Trophoblast cell (in vitro differentiated cells and primary cell): ENCODE measurements around the gene CYP26B1.

Experiments
- DNase-seq, 2 donors: peaks; one replicate each; pipeline ENCODE4 v3.0.0-alpha.2; 2016
- H2AFZ ChIP-seq: 2 replicates; pipeline ENCODE4 v1.6.1; 2013; ENCODE audit warnings: low read length, moderate library complexity, mild to moderate bottlenecking; ENCODE audit not compliant: insufficient read depth, poor library complexity
- H2AK5ac ChIP-seq: 2 replicates; pipeline ENCODE4 v1.6.1; 2013; ENCODE audit warnings: mild to moderate bottlenecking, low read length
- H2BK120ac ChIP-seq: 2 replicates; pipeline ENCODE4 v1.6.1; 2013; ENCODE audit warnings: low read length, mild to moderate bottlenecking, moderate library complexity; ENCODE audit not compliant: insufficient read depth, poor library complexity
- H2BK12ac ChIP-seq: 2 replicates; pipeline ENCODE4 v1.6.1; 2013; ENCODE audit warnings: mild to moderate bottlenecking, low read length, moderate library complexity
- H2BK5ac ChIP-seq: 2 replicates; pipeline ENCODE4 v1.6.1; 2013; ENCODE audit warnings: low read length, low read depth, moderate library complexity, mild to moderate bottlenecking; ENCODE audit not compliant: poor library complexity
- H3K14ac ChIP-seq: 2 replicates; pipeline ENCODE4 v1.6.1; 2013; ENCODE audit warnings: mild to moderate bottlenecking, low read length
- H3K18ac ChIP-seq: 2 replicates; pipeline ENCODE4 v1.6.1; 2013; ENCODE audit warnings: mild to moderate bottlenecking, low read length
- H3K23ac ChIP-seq: 2 replicates; pipeline ENCODE4 v1.6.1; 2013; ENCODE audit warnings: low read length
- H3K27ac ChIP-seq: 2 replicates; pipeline ENCODE4 v1.5.1; 2013; ENCODE audit warnings: low read depth, mild to moderate bottlenecking, inconsistent platforms, low read length, moderate library complexity
- H3K27me3 ChIP-seq: 2 replicates; pipeline ENCODE4 v1.6.1; 2013; ENCODE audit warnings: inconsistent platforms, mild to moderate bottlenecking, low read length, moderate library complexity; ENCODE audit not compliant: insufficient read depth
- H3K36me3 ChIP-seq, 2 experiments: 1 replicate in 1 of 2; 2 replicates in 1 of 2; pipeline ENCODE4 v1.6.1; 2013; ENCODE audit warnings: low read length in 2 of 2, mild to moderate bottlenecking in 2 of 2, moderate library complexity in 1 of 2; ENCODE audit not compliant: insufficient read depth in 2 of 2, control insufficient read depth in 1 of 2
- H3K4ac ChIP-seq: 2 replicates; pipeline ENCODE4 v1.6.1; 2013; ENCODE audit warnings: low read depth, mild to moderate bottlenecking, low read length, moderate library complexity
- H3K4me1 ChIP-seq, 2 experiments: 1 replicate in 1 of 2; 2 replicates in 1 of 2; pipeline ENCODE4 v1.6.1; 2013; ENCODE audit warnings: low read length in 2 of 2, mild to moderate bottlenecking in 2 of 2, moderate library complexity in 1 of 2; ENCODE audit not compliant: insufficient read depth in 2 of 2, control insufficient read depth in 1 of 2
- H3K4me2 ChIP-seq: 2 replicates; pipeline ENCODE4 v1.6.1; 2013; ENCODE audit warnings: inconsistent platforms, mild to moderate bottlenecking, low read length, moderate library complexity
- H3K4me3 ChIP-seq: 2 replicates; pipeline ENCODE4 v1.5.1; 2013; ENCODE audit warnings: mild to moderate bottlenecking, low read depth, low read length, inconsistent platforms
- H3K79me1 ChIP-seq: one replicate; pipeline ENCODE4 v1.6.1; 2013; ENCODE audit warnings: low read length
- H3K79me2 ChIP-seq: 2 replicates; pipeline ENCODE4 v1.6.1; 2013; ENCODE audit warnings: low read length, mild to moderate bottlenecking; ENCODE audit not compliant: control insufficient read depth, insufficient read depth, poor library complexity
- H3K9ac ChIP-seq: 2 replicates; pipeline ENCODE4 v1.6.1; 2013; ENCODE audit warnings: mild to moderate bottlenecking, low read length
- H3K9me3 ChIP-seq: 2 replicates; pipeline ENCODE4 v1.6.1; 2013; ENCODE audit warnings: low read depth, mild to moderate bottlenecking, control low read depth, inconsistent platforms, low read length; ENCODE audit not compliant: insufficient read depth
- H4K12ac ChIP-seq: 2 replicates; pipeline ENCODE4 v1.6.1; 2013; ENCODE audit warnings: low read depth, mild to moderate bottlenecking, low read length, moderate library complexity
- H4K8ac ChIP-seq: 2 replicates; pipeline ENCODE4 v1.6.1; 2013; ENCODE audit warnings: low read depth, mild to moderate bottlenecking, low read length, moderate library complexity
- H4K91ac ChIP-seq: one replicate; pipeline ENCODE4 v1.6.1; 2013; ENCODE audit warnings: low read depth, mild to moderate bottlenecking, low read length, moderate library complexity
- WGBS: extraction: QIAGEN DNeasy Blood & Tissue Kit; methylation state at CpG from one replicate; pipeline ENCODE4 v1.1.7; 2013; ENCODE audit warnings: missing lambda C conversion rate; ENCODE audit not compliant: insufficient read length, insufficient coverage; ENCODE audit errors: extremely low coverage; 5-methylcytosine and 5-hydroxymethylcytosine counted together

CYP26B1 gene

GRCh38 chr2:72145658-72146329 lies 1.9 kb downstream of the CYP26B1 start:
- Histone ChIP-seq H3K4ac (no peak overlapping the region), H3K36me3 (no peaks in the 10 kb centered on the region), H4K8ac (no peak overlapping the region), H3K9ac (no peak overlapping the region), H3K18ac (no peak overlapping the region), H2AK5ac (no peak overlapping the region), H3K27me3 (peaks cover 63% of the 10 kb centered on the region), H4K12ac (no peak overlapping the region), H2BK5ac (no peak overlapping the region), H3K27ac (no peak overlapping the region), H2AFZ (no peak overlapping the region), H3K4me1 (peaks cover 32 to 40% of the 10 kb centered on the region in 2 experiments), H2BK12ac (no peak overlapping the region), H3K79me1 (peaks cover 2% of the 10 kb centered on the region), H3K23ac (no peak overlapping the region), H4K91ac (no peak overlapping the region), H3K79me2 (no peaks in the 10 kb centered on the region), H3K4me3 (peak overlapping the region; percentile 36), H3K9me3 (peaks cover 20% of the 10 kb centered on the region), H3K4me2 (peak overlapping the region; percentile 90), H2BK120ac (no peak overlapping the region), H3K14ac (no peak overlapping the region)
- DNase-seq = peak in 1 of 2 donors; percentile 37
- no CpG with 5 or more reads among the region's 33 CpGs for WGBS

DNA sequence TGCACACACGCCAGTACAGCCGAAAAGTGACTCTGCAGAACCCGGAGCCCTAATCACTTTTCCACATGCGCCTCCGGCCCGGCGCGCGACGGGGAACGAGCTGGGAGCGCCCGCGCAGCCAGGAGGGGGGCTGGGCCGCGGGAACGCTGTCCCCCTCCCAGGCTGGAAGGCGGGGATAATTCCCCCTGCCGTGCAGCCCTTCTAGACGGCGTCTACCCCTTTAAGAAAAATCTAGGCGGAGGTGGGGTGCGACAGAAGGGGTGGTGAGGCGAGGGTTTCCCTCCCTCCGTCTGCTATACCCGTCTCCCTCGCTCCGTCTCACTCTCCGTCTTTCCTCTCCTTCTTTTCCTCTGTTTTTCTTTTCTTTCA lies 2.4 kb downstream of the CYP26B1 start:
- no peak overlapping the region for H3K27ac ChIP-seq
- H4K8ac ChIP-seq = no peak overlapping the region
- no peaks in the 10 kb centered on the region for H3K79me2 ChIP-seq
- H4K12ac ChIP-seq = no peak overlapping the region
- no peak overlapping the region for H3K4ac ChIP-seq
- no peak overlapping the region for H2AK5ac ChIP-seq
- H2BK120ac ChIP-seq = no peak overlapping the region
- H3K9ac ChIP-seq = no peak overlapping the region
- no CpG with 5 or more reads among the region's 29 CpGs for WGBS
- DNase-seq = peak in 1 of 2 donors; percentile 55
- H3K14ac ChIP-seq = no peak overlapping the region
- H3K4me1 ChIP-seq = peaks cover 32 to 40% of the 10 kb centered on the region in 2 experiments
- no peak overlapping the region for H2BK5ac ChIP-seq
- H3K9me3 ChIP-seq = peaks cover 24% of the 10 kb centered on the region
- H3K23ac ChIP-seq = no peak overlapping the region
- H2BK12ac ChIP-seq = no peak overlapping the region
- H3K4me2 ChIP-seq = peak overlapping the region; percentile 90
- H3K4me3 ChIP-seq = peak overlapping the region; percentile 64
- peaks cover 63% of the 10 kb centered on the region for H3K27me3 ChIP-seq
- H3K18ac ChIP-seq = no peak overlapping the region
- H3K36me3 ChIP-seq = no peaks in the 10 kb centered on the region
- peaks cover 2% of the 10 kb centered on the region for H3K79me1 ChIP-seq
- no peak overlapping the region for H4K91ac ChIP-seq
- H2AFZ ChIP-seq = peak overlapping the region; percentile 11

DNA sequence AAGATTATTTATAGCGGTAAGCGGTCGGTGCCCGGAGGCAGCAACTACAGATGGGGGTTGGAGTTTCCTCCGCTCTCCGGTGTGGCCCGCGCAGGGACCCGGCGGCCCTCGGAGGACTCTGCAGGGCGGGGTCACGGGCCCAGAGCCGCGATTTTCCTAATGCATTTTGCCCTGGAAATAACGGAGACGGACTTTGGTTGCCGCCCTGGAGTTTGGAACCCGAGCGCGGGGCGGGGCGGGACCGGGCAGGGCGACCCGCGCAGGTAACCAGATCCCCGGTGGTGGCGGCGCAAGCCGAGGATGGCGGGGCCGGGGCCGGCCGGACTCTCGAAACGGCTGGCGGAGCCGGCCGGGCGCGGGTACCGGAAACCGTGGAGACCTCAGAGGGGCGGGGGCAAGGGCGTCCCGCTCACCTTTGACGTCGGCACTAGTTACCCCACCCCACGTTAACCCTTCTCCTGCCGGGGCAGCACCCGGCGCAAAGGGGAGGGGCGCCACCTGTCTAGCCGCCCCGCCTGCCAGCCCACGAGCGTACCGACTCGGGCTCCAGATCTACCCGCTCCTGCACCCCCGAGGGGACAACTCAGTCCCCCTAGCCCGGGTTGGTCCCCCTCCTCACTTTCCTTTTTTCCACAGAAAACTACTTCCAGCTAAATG lies 2.9 kb downstream of the CYP26B1 start:
- H3K4me2 ChIP-seq = peak overlapping the region; percentile 90
- H3K14ac ChIP-seq = no peak overlapping the region
- peaks cover 24% of the 10 kb centered on the region for H3K9me3 ChIP-seq
- H4K8ac ChIP-seq = no peak overlapping the region
- peaks cover 2% of the 10 kb centered on the region for H3K79me1 ChIP-seq
- H2BK5ac ChIP-seq = no peak overlapping the region
- H3K36me3 ChIP-seq = no peaks in the 10 kb centered on the region
- whole genome bisulfite sequencing = no CpG with 5 or more reads among the region's 63 CpGs
- peaks cover 60% of the 10 kb centered on the region for H3K27me3 ChIP-seq
- H2AK5ac ChIP-seq = no peak overlapping the region
- H3K9ac ChIP-seq = no peak overlapping the region
- H4K91ac ChIP-seq = no peak overlapping the region
- H3K4ac ChIP-seq = no peak overlapping the region
- no peak overlapping the region for H4K12ac ChIP-seq
- H3K79me2 ChIP-seq = no peaks in the 10 kb centered on the region
- peak overlapping the region; percentile 64 for H3K4me3 ChIP-seq
- H3K27ac ChIP-seq = no peak overlapping the region
- H2BK12ac ChIP-seq = no peak overlapping the region
- H3K18ac ChIP-seq = no peak overlapping the region
- no peak overlapping the region for H2BK120ac ChIP-seq
- H3K4me1 ChIP-seq = peaks cover 30 to 35% of the 10 kb centered on the region in 2 experiments
- no peak overlapping the region for H3K23ac ChIP-seq
- peak; percentile 61 to 79 for DNase-seq
- H2AFZ ChIP-seq = peak overlapping the region; percentile 11

DNA sequence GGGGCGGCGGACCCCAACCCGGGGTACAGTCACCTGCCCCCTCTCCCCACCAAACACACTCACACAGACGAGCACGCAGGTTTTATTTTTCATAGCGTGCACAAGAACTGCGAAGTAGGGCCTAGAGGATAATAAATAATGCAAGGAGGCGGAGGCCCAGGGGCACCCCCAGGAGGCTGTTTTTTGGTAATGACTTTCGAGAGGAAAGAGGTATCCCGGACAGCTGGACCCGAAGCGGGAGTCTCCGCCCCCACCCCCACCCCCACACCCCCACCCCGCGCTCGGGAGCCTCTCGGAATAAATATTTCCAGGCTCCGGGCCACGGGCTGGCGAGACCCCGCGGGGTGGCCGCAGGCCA lies 3.4 kb downstream of the CYP26B1 start:
- no peaks in the 10 kb centered on the region for H3K79me2 ChIP-seq
- no peak overlapping the region for H2AK5ac ChIP-seq
- WGBS = no CpG with 5 or more reads among the region's 23 CpGs
- H3K27me3 ChIP-seq = peaks cover 55% of the 10 kb centered on the region
- DNase-seq = no peak
- peaks cover 25 to 30% of the 10 kb centered on the region in 2 experiments for H3K4me1 ChIP-seq
- no peak overlapping the region for H4K12ac ChIP-seq
- H3K4ac ChIP-seq = no peak overlapping the region
- H2BK12ac ChIP-seq = no peak overlapping the region
- no peak overlapping the region for H2BK120ac ChIP-seq
- no peak overlapping the region for H4K91ac ChIP-seq
- peak overlapping the region; percentile 64 for H3K4me3 ChIP-seq
- no peak overlapping the region for H3K23ac ChIP-seq
- H4K8ac ChIP-seq = no peak overlapping the region
- no peak overlapping the region for H3K27ac ChIP-seq
- no peaks in the 10 kb centered on the region for H3K36me3 ChIP-seq
- no peak overlapping the region for H3K9ac ChIP-seq
- H2BK5ac ChIP-seq = no peak overlapping the region
- peaks cover 24% of the 10 kb centered on the region for H3K9me3 ChIP-seq
- H3K4me2 ChIP-seq = peak overlapping the region; percentile 90
- no peak overlapping the region for H3K14ac ChIP-seq
- no peak overlapping the region for H3K18ac ChIP-seq
- H2AFZ ChIP-seq = no peak overlapping the region
- peaks cover 2% of the 10 kb centered on the region for H3K79me1 ChIP-seq
